Stimulated activated naive B cell treated with anti-CD40 and anti-IgM and Interleukin-4, amounts not matched to agents 10 μg/mL and 1 μg/mL and 100 μg/mL, for 72 hours (primary cell): ENCODE results near the gene CDKL4.
"Not testable (repeated sequence)": the region's sequence is repeated elsewhere in the genome, so short reads cannot be mapped to it uniquely, and the experiment has no call there.

Experiments
- ATAC-seq, 2 donors: fragments of 150-1000 bp; cut with Tn5 transposase; replicated peaks; 2 replicates each; pipeline ENCODE4 v1.10.0; 2021; ENCODE audit warnings: moderate library complexity in 1 of 2
- DNase-seq: peaks from one replicate; pipeline ENCODE4 v3.0.0; 2021
- H3K27ac Mint-ChIP-seq: one replicate; pipeline ENCODE4 v1.8.0; 2022; ENCODE audit warnings: mild to moderate bottlenecking, mixed read lengths
- H3K27me3 Mint-ChIP-seq, 2 donors: one replicate each; pipeline ENCODE4 v1.8.0; 2022; ENCODE audit warnings: mixed read lengths in 2 of 2
- H3K36me3 Mint-ChIP-seq, 2 donors: one replicate each; pipeline ENCODE4 v1.8.0; 2022; ENCODE audit warnings: mixed read lengths in 2 of 2, mild to moderate bottlenecking in 1 of 2
- H3K4me1 Mint-ChIP-seq, 2 donors: one replicate each; pipeline ENCODE4 v1.8.0; 2022; ENCODE audit warnings: mixed read lengths in 2 of 2, mild to moderate bottlenecking in 1 of 2
- H3K4me3 Mint-ChIP-seq, 2 donors: one replicate each; pipeline ENCODE4 v1.8.0; 2022; ENCODE audit warnings: mild to moderate bottlenecking in 2 of 2, mixed read lengths in 2 of 2, moderate library complexity in 1 of 2
- H3K9me3 Mint-ChIP-seq, 2 donors: one replicate each; pipeline ENCODE4 v1.8.0; 2022; ENCODE audit warnings: mixed read lengths in 2 of 2, mild to moderate bottlenecking in 1 of 2

CDKL4 gene

GRCh38 chr2:39220136-39220535, 23.6 kb downstream of the CDKL4 start:
- ATAC-seq (no peak), DNase-seq (no peak)
- Mint-ChIP-seq H3K9me3 (no peaks in the 10 kb centered on the region), H3K4me3 (no peak overlapping the region), H3K36me3 (no peaks in the 10 kb centered on the region), H3K27ac (no peak overlapping the region), H3K4me1 (peaks cover 9 to 10% of the 10 kb centered on the region in 2 donors), H3K27me3 (no peaks in the 10 kb centered on the region)

- Mint-ChIP-seq H3K27ac (no peak overlapping the region), H3K36me3 (no peaks in the 10 kb centered on the region), H3K4me1 (peaks cover 7 to 10% of the 10 kb centered on the region in 2 donors), H3K27me3 (no peaks in the 10 kb centered on the region), H3K4me3 (no peak overlapping the region), H3K9me3 (no peaks in the 10 kb centered on the region)
- DNase-seq: no peak
- ATAC-seq: no peak
These were observed 25.4 kb downstream of the CDKL4 start for GRCh38 chr2:39218391-39218790.

DNA sequence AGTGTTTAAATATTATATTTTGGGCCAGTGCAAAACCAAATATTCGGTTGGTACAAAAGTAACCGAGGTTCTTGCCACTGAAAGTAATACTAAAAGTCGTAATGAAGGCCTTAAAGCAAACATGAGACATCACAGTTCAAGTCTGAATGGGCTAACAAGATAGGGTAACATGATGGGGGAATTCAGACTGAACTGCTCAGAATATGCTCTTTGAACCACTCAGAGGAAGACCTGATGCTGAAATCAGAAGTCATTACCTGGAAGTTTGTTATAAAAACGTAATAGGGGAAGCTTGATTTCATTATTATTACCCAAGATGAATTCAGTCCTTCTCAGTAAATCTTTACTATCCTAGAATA, 26.6 kb downstream of the CDKL4 start:
- Mint-ChIP-seq H3K9me3 (no peaks in the 10 kb centered on the region), H3K27ac (no peak overlapping the region), H3K36me3 (peaks cover 0 to 4% of the 10 kb centered on the region in 2 donors), H3K4me1 (peaks cover 7 to 10% of the 10 kb centered on the region in 2 donors), H3K4me3 (no peak overlapping the region), H3K27me3 (no peaks in the 10 kb centered on the region)
- ATAC-seq: peak in 1 of 2 donors; percentile 38
- no peak for DNase-seq

DNA sequence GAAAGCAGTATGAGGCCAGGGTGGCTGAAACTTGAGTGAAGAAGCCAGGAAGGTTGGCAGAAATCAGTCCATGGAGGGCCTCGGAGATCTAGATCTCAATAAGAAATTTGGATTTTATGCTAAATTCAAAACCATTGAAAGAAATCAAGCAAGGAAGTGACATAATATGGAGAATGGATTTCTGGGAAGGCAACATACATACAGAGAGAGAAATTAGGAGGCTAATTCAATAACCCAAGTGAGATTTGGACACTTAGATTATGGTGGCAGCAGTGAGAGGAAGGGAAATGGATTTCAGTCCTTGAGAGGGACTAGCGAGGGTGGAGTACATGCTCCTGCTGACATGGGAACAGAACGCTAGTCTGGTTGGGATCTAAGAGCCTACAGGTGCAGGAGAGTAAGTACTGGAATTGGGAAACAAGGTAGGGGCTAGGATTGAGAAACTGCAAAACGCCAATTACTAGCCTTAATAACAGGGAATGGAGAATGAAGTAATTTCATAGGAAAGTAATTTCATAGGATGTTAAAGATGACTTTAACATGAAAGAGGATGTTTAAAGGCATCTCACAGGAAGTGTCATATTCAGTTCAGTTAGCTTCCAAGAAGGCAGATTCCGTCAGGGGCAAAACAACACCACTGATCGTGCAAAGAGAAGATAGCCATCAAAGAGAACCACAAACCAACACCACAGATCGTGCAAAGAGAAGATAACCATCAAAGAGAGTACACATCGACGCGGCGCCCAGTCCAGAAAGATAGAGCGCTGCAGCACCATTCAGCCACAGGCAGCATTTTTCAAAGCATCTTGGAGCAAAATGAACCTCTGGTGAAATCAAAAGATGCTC, 27.2 kb downstream of the CDKL4 start:
- ATAC-seq: peak; percentile 39 to 62
- Mint-ChIP-seq H3K9me3 (no peaks in the 10 kb centered on the region), H3K27me3 (no peaks in the 10 kb centered on the region), H3K27ac (no peak overlapping the region), H3K36me3 (peaks cover 0 to 5% of the 10 kb centered on the region in 2 donors), H3K4me3 (no peak overlapping the region), H3K4me1 (peaks cover 7 to 10% of the 10 kb centered on the region in 2 donors)
- DNase-seq: no peak

DNA sequence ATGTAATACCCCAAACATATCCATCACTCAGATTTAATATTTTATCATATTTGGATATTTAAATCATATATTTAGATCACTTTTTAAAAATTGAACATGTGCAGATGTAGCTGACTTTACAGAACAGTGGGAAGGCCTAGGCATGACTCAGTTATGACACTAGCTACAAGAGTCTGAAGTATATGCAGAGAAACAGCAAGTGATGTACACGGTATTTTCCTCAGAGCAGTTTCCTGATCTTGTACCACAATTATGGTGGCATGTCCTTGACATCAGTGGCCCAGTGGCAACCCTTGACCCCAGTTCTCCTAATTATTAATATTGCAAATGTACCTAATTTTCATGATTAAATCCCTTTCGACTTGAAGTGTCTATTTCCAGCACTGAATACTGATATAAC, 28.2 kb downstream of the CDKL4 start:
- peaks cover 7 to 10% of the 10 kb centered on the region in 2 donors for H3K4me1 Mint-ChIP-seq
- H3K27me3 Mint-ChIP-seq: no peaks in the 10 kb centered on the region
- no peak overlapping the region for H3K27ac Mint-ChIP-seq
- no peak for DNase-seq
- H3K4me3 Mint-ChIP-seq: no peak overlapping the region
- no peak for ATAC-seq
- peaks cover 0 to 5% of the 10 kb centered on the region in 2 donors for H3K36me3 Mint-ChIP-seq
- H3K9me3 Mint-ChIP-seq: no peaks in the 10 kb centered on the region

GRCh38 chr2:39213015-39213414, 30.8 kb downstream of the CDKL4 start:
- peaks cover 7 to 10% of the 10 kb centered on the region in 2 donors for H3K4me1 Mint-ChIP-seq

DNA sequence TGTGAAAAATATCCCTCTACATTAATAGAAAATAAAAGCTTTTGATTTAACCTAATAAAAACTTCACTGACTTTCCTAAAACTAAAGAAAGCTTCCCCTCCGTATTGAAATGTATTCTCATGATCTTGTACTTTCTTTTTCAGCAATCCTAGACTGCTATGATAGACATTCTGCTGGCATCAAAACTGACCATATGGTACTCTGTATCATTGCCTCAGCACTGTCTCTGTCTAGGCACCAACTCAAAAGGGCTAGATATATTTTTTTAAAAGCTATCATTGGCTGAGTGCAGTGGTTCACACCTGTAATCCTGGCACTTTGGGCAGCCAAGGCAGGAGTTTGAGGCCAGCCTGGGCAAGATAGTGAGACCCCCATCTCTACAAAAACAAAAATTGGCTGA, 32.9 kb downstream of the CDKL4 start:
- Mint-ChIP-seq H3K27me3 (no peaks in the 10 kb centered on the region), H3K27ac (no peak overlapping the region), H3K4me3 (no peak overlapping the region), H3K9me3 (no peaks in the 10 kb centered on the region), H3K4me1 (no peaks in the 10 kb centered on the region), H3K36me3 (peaks cover 0 to 5% of the 10 kb centered on the region in 2 donors)
- ATAC-seq (no peak), DNase-seq (no peak)

More at GRCh38 chr2:39213015-39213414, 30.8 kb downstream of the CDKL4 start:
- DNase-seq (no peak), ATAC-seq (no peak)
- Mint-ChIP-seq H3K27me3 (no peaks in the 10 kb centered on the region), H3K9me3 (no peaks in the 10 kb centered on the region), H3K36me3 (peaks cover 0 to 5% of the 10 kb centered on the region in 2 donors), H3K27ac (no peak overlapping the region), H3K4me3 (no peak overlapping the region)

- DNase-seq (no peak), ATAC-seq (no peak)
- Mint-ChIP-seq H3K9me3 (peaks cover 8 to 14% of the 10 kb centered on the region in 2 donors), H3K27me3 (peaks cover 0 to 6% of the 10 kb centered on the region in 2 donors), H3K36me3 (peaks cover 0 to 3% of the 10 kb centered on the region in 2 donors), H3K4me3 (no peak overlapping the region), H3K27ac (no peak overlapping the region), H3K4me1 (no peaks in the 10 kb centered on the region)
These were observed 40.4 kb downstream of the CDKL4 start for GRCh38 chr2:39203382-39203781.

DNA sequence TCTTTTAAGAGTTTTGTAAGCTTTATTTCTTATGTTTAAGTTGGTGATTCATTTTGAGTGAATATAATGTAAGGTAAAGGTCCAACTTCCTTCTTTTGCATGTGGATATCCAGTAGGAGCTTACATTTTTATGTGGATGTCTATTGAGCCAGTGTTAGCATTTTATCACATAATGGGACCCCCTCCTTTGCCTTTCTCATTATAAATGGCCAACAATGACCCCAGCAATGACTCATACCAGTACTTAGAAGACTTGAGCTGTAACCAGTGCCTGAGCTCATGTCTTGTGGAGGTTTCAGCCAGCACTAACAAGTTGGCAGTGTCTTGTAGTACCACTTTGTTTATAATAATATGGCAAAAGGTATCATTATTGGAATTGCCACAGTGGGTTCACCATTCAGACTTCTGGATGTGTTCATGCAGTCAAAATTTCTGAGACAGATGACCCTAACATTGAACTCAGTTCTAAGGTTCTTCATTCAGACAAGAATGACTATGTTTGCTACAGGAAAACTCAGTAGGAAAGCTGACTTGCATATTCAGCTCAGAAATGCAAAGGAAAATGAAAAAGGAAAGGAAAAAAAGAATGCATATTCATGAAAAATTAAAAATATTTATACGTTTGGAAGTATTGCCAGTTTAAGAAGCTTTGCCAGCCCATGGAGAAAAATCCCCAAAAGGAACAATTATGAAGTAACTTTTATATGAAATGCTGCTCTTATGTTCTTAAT, 41.0 kb downstream of the CDKL4 start:
- peaks cover 0 to 6% of the 10 kb centered on the region in 2 donors for H3K27me3 Mint-ChIP-seq
- no peak overlapping the region for H3K27ac Mint-ChIP-seq
- no peaks in the 10 kb centered on the region for H3K4me1 Mint-ChIP-seq
- DNase-seq (no peak), ATAC-seq (no peak)
- H3K4me3 Mint-ChIP-seq: no peak overlapping the region
- H3K9me3 Mint-ChIP-seq: peaks cover 8 to 14% of the 10 kb centered on the region in 2 donors
- peaks cover 0 to 3% of the 10 kb centered on the region in 2 donors for H3K36me3 Mint-ChIP-seq

DNA sequence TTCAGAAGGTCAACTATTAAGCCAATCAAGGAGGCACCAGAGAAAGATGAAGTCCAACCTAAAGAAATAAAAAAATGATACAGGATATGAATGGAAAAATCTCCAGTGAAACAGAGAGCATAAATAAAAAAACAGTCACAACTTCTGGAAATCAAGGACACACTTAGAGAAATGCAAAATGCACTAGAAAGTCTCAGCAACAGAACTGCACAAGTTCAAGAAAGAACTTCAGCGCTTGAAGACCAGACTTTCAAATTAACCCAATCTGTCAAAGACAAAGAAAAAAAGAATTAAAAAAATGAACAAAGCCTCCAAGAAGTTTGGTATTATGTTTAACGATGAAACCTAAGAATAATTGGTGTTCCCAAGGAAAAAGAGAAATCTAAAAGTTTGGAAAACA, 46.8 kb downstream of the CDKL4 start:
- not testable (repeated sequence) for H3K4me1 Mint-ChIP-seq, H3K27me3 Mint-ChIP-seq, H3K27ac Mint-ChIP-seq, H3K36me3 Mint-ChIP-seq, DNase-seq, H3K4me3 Mint-ChIP-seq, ATAC-seq
- peaks cover 16 to 20% of the 10 kb centered on the region in 2 donors for H3K9me3 Mint-ChIP-seq

- Mint-ChIP-seq H3K36me3 (peaks cover 6% of the 10 kb centered on the region in 2 donors), H3K9me3 (peaks cover 12 to 13% of the 10 kb centered on the region in 2 donors), H3K4me1 (no peaks in the 10 kb centered on the region), H3K27me3 (no peaks in the 10 kb centered on the region), H3K27ac (no peak overlapping the region), H3K4me3 (no peak overlapping the region)
- ATAC-seq: no peak
- DNase-seq: no peak
These were observed 49.1 kb downstream of the CDKL4 start for GRCh38 chr2:39194686-39195085.

- H3K4me3 Mint-ChIP-seq: no peak overlapping the region
- no peaks in the 10 kb centered on the region for H3K27me3 Mint-ChIP-seq
- no peaks in the 10 kb centered on the region for H3K36me3 Mint-ChIP-seq
- DNase-seq: no peak
- H3K27ac Mint-ChIP-seq: no peak overlapping the region
- ATAC-seq: no peak
- no peaks in the 10 kb centered on the region for H3K4me1 Mint-ChIP-seq
- no peaks in the 10 kb centered on the region for H3K9me3 Mint-ChIP-seq
These were observed 54.7 kb downstream of the CDKL4 start for GRCh38 chr2:39188960-39189494.

- Mint-ChIP-seq H3K4me3 (no peak overlapping the region), H3K4me1 (peaks cover 0 to 8% of the 10 kb centered on the region in 2 donors), H3K9me3 (no peaks in the 10 kb centered on the region), H3K27me3 (no peaks in the 10 kb centered on the region), H3K36me3 (no peaks in the 10 kb centered on the region), H3K27ac (no peak overlapping the region)
- ATAC-seq: no peak
- no peak for DNase-seq
These were observed 60.1 kb downstream of the CDKL4 start for GRCh38 chr2:39183673-39184072.

DNA sequence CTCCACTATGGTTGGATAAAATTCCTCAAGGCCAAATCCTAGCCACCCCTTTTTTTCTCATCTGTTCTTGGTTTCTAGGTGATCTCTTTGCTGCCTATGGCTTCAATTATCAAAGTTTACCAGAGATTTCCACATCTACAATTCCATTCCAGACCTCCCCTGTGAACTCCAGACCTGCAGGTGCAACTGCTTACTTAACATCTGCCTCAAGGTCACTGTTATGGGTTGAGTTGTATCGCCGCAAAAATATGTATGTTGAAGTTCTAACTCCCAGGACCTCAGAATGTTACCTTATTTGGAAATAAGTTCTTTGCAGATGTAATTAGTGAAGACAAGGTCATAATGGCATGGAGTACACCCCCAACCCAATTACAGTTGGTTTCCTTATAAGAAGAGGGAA, 62.5 kb downstream of the CDKL4 start:
- Mint-ChIP-seq H3K4me3 (no peak overlapping the region), H3K27me3 (peaks cover 0 to 4% of the 10 kb centered on the region in 2 donors), H3K9me3 (no peaks in the 10 kb centered on the region), H3K27ac (no peak overlapping the region), H3K4me1 (peaks cover 0 to 8% of the 10 kb centered on the region in 2 donors), H3K36me3 (peaks cover 0 to 3% of the 10 kb centered on the region in 2 donors)
- ATAC-seq (no peak), DNase-seq (no peak)
